Measurements from ENCODE around the gene MACROD2. TPM values are rescaled to one million over a fixed set of nuclear protein-coding genes. Genes with fewer than 3 reads are reported as not detected.

The MACROD2 gene
- total and polyA plus RNA-seq, 9 donors = 2.0 to 4.9 (median 3.1) TPM

DNA sequence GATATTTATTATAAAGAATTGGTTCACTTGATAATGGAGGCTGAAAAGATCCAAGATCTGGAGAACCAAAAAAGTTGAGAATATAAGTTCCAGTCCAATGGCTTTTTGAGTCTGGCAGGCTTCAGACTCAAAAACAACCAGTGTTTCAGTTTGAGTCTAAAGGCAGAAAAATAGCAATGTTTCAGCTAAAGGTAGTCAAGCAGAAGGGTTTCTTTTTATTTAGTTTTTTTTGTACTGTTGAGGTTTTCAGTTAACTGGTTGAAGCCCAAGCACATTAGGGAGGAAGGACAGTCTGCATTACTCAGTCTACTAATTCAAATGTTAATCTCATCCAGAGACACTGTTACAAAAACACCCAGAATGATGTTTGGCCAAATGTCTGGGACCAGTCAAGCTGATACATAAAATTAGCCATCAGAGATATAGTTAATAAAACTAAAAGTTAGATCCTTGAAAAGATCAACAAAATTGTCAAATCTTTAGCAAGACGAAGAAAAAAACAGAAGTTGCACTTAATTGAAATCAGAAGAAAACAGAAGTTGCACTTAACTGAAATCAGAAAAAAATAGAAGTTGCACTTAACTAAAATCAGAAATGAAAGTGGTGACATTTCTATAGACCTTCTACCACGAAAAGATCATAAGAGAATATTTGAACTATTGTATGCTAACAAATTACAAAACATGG is 1322.4 kb downstream of the MACROD2 start:
- no peak for DNase-seq
- Histone ChIP-seq H3K4me3 (ENCODE audit: low read length) (no peak overlapping the region), H3K36me3 (ENCODE audit: control insufficient read depth, insufficient read depth, low read length) (no peaks in the 10 kb centered on the region), H3K27me3 (ENCODE audit: control insufficient read depth, insufficient read depth, low read length) (no peaks in the 10 kb centered on the region), H3K27ac (ENCODE audit: low read length) (no peak overlapping the region), H3K4me1 (ENCODE audit: control insufficient read depth, insufficient read depth, low read length) (no peaks in the 10 kb centered on the region), H3K9me3 (replicated peaks; ENCODE audit: control insufficient read depth, low read depth, low read length) (no peaks in the 10 kb centered on the region)
- no CpG with 5 or more reads among the region's 2 CpGs for WGBS (ENCODE audit: insufficient coverage)

DNA sequence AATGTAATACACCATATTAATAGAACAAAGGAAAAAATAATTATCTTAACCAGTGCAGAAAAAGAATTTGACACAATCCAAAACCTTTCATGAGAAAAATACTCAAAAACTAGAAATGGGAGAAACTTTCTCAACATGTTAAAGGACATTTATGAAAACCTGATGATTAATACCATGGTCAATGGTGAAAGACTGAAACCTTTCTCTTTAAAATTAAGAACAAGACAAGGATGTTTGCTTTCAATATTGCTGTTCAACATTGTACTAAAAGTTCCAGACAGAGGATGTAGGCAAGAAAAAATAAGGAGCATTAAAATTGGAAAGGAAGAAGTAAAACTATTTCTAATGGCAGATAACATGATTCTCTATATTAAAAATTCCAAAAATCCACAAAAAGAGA is 1323.4 kb downstream of the MACROD2 start:
- H3K9me3 ChIP-seq (replicated peaks; ENCODE audit: control insufficient read depth, low read depth, low read length) = no peaks in the 10 kb centered on the region
- no peaks in the 10 kb centered on the region for H3K36me3 ChIP-seq (ENCODE audit: control insufficient read depth, insufficient read depth, low read length)
- no peaks in the 10 kb centered on the region for H3K4me1 ChIP-seq (ENCODE audit: control insufficient read depth, insufficient read depth, low read length)
- no peak for DNase-seq
- H3K4me3 ChIP-seq (ENCODE audit: low read length) = no peak overlapping the region
- no peak overlapping the region for H3K27ac ChIP-seq (ENCODE audit: low read length)
- H3K27me3 ChIP-seq (ENCODE audit: control insufficient read depth, insufficient read depth, low read length) = no peaks in the 10 kb centered on the region

DNA sequence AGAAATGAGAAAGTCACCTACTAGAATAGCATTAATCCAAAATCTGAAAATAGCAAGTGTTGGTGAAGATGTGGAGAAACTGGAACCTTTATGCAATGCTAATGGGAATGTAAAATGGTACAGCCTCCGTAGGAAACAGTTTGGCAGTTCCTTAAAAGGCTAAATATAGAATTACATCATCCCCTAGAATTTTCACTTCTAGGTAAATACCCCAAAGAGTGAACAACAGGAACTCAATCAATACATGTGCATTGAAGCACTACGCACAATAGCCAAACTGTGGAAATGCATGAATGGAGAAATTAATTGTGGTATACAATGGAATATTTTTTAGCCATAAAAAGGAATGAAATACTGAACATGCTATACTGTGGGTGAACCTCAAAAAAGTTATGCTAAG is 1324.1 kb downstream of the MACROD2 start:
- H3K36me3 ChIP-seq (ENCODE audit: control insufficient read depth, insufficient read depth, low read length) = no peaks in the 10 kb centered on the region
- no peak for DNase-seq
- WGBS (ENCODE audit: insufficient coverage) = no CpG with 5 or more reads among the region's 2 CpGs

DNA sequence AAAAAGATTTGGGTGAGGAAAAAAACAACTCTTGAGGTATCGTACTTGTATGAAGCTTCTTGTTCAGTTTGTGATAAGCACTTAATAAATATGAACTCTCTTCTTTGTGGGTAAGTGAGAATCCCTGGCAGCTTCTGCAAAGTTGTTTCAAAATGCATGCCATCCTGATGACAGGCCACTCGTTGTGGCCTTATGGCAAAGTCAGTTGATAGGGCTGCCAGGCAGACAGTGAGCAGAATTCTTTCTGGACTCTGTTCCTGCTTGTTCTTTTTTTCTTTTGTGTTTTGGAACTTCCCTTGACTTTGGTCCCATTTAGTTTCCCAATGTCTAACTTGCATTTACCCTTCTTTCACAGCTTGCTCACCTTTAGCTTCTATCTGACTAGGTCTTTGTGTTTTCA is 1325.6 kb downstream of the MACROD2 start:
- 75% methylated on average over 1 of the region's 2 CpGs for WGBS (ENCODE audit: insufficient coverage)

More for the DNA sequence above, 1324.1 kb downstream of the MACROD2 start:
- H3K27ac ChIP-seq (ENCODE audit: low read length) = no peak overlapping the region
- H3K27me3 ChIP-seq (ENCODE audit: control insufficient read depth, insufficient read depth, low read length) = no peaks in the 10 kb centered on the region
- H3K4me1 ChIP-seq (ENCODE audit: control insufficient read depth, insufficient read depth, low read length) = no peaks in the 10 kb centered on the region
- no peak overlapping the region for H3K4me3 ChIP-seq (ENCODE audit: low read length)
- no peaks in the 10 kb centered on the region for H3K9me3 ChIP-seq (replicated peaks; ENCODE audit: control insufficient read depth, low read depth, low read length)

DNA sequence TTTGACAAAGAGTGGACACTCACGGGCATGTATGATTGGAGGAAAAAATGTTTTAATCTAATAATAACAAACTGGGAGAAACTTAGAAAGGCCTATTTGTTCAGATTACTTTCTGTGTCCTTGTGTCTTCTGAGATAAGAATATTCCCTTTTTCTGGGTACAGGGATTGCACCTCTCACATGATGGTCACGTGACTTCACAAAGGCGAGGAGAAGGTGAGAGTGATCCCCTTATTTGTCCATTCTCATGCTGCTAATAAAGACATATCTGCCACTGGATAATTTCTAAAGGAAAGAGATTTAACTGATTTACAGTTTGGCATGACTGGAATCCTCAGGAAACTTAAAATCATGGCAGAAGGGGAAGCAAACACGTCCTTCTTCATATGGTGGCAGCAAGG is 1331.8 kb downstream of the MACROD2 start:
- no peak overlapping the region for H3K27ac ChIP-seq (ENCODE audit: low read length)
- no peaks in the 10 kb centered on the region for H3K36me3 ChIP-seq (ENCODE audit: control insufficient read depth, insufficient read depth, low read length)
- no peak overlapping the region for H3K4me3 ChIP-seq (ENCODE audit: low read length)
- no peak for DNase-seq
- WGBS (ENCODE audit: insufficient coverage) = 100% methylated on average over 1 of the region's 4 CpGs
- no peaks in the 10 kb centered on the region for H3K9me3 ChIP-seq (replicated peaks; ENCODE audit: control insufficient read depth, low read depth, low read length)
- H3K4me1 ChIP-seq (ENCODE audit: control insufficient read depth, insufficient read depth, low read length) = no peaks in the 10 kb centered on the region
- no peaks in the 10 kb centered on the region for H3K27me3 ChIP-seq (ENCODE audit: control insufficient read depth, insufficient read depth, low read length)

More for the DNA sequence above, 1325.6 kb downstream of the MACROD2 start:
- Histone ChIP-seq H3K4me3 (ENCODE audit: low read length) (no peak overlapping the region), H3K9me3 (replicated peaks; ENCODE audit: control insufficient read depth, low read depth, low read length) (no peaks in the 10 kb centered on the region), H3K27ac (ENCODE audit: low read length) (no peak overlapping the region), H3K36me3 (ENCODE audit: control insufficient read depth, insufficient read depth, low read length) (no peaks in the 10 kb centered on the region), H3K4me1 (ENCODE audit: control insufficient read depth, insufficient read depth, low read length) (no peaks in the 10 kb centered on the region), H3K27me3 (ENCODE audit: control insufficient read depth, insufficient read depth, low read length) (no peaks in the 10 kb centered on the region)
- no peak for DNase-seq

DNA sequence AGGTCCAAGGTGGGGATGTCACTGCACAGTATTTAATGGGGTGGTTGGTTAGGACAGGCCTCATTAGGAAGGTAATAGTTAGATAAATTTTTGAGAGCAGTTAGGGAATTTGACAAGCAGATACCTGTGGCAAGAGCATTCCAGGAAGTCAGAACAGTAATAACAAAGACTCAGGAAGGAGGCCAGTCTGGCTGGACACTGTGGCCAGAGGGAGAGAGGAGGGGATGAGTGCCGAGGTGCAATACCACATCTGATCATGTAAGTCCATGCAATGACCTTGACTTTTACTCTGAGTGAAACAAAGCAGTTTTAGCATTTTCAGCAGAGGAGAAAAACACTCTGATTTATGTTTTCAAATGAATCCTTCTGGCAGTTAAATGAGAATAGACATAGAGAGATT is 1332.8 kb downstream of the MACROD2 start:
- H3K4me3 ChIP-seq (ENCODE audit: low read length) = no peak overlapping the region
- H3K27me3 ChIP-seq (ENCODE audit: control insufficient read depth, insufficient read depth, low read length) = no peaks in the 10 kb centered on the region
- WGBS (ENCODE audit: insufficient coverage) = no CpG with 5 or more reads among the region's 1 CpG
- H3K36me3 ChIP-seq (ENCODE audit: control insufficient read depth, insufficient read depth, low read length) = no peaks in the 10 kb centered on the region
- H3K27ac ChIP-seq (ENCODE audit: low read length) = no peak overlapping the region
- H3K4me1 ChIP-seq (ENCODE audit: control insufficient read depth, insufficient read depth, low read length) = no peaks in the 10 kb centered on the region
- H3K9me3 ChIP-seq (replicated peaks; ENCODE audit: control insufficient read depth, low read depth, low read length) = no peaks in the 10 kb centered on the region
- DNase-seq = no peak

DNA sequence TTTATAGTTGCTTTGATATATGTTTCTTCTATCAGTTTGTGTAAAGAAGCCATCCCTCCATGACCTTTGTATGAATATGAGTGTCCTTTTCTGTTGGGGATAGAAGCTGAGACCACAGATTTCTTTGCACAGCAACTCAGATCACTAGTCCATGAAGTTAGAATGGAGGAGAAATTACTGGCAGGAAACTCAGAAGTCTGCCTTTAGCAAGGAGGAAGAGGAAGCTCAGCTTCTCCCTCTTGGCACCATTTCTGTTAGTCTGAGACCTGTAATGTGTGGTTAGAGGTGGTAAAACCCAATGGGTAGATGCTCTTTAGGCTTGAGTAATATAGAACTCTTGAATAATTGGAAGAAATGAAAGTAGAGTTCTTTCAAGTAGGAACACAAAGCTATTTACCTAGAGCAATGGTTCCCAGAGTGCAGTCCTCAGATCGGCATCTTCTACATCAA is 1337.4 kb downstream of the MACROD2 start:
- Histone ChIP-seq H3K27me3 (ENCODE audit: control insufficient read depth, insufficient read depth, low read length) (no peaks in the 10 kb centered on the region), H3K4me3 (ENCODE audit: low read length) (no peak overlapping the region), H3K9me3 (replicated peaks; ENCODE audit: control insufficient read depth, low read depth, low read length) (no peaks in the 10 kb centered on the region), H3K36me3 (ENCODE audit: control insufficient read depth, insufficient read depth, low read length) (no peaks in the 10 kb centered on the region), H3K4me1 (ENCODE audit: control insufficient read depth, insufficient read depth, low read length) (no peaks in the 10 kb centered on the region), H3K27ac (ENCODE audit: low read length) (no peak overlapping the region)
- WGBS (ENCODE audit: insufficient coverage) = no CpG with 5 or more reads among the region's 1 CpG
- no peak for DNase-seq

DNA sequence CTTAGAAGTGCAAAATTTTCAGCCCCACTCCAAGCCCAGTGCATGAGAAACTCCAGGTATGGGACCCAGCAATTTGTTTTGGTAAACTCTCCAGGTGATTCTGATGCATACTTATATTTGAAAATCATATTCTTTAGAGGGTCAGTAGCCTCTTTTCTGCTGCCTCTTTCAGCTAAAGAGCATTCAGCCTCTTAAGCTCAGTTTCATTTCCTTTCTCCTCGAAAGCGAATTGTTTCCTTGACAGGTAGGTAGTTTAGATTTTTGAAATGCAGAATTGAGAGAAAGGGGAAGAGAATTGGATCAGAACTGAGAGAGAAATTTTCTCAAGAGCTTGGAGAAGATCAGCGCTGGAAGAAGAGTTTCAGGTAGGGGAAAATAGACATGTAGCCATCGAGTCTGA is 1337.9 kb downstream of the MACROD2 start:
- DNase-seq = no peak
- H3K27me3 ChIP-seq (ENCODE audit: control insufficient read depth, insufficient read depth, low read length) = no peaks in the 10 kb centered on the region
- no peak overlapping the region for H3K4me3 ChIP-seq (ENCODE audit: low read length)
- H3K9me3 ChIP-seq (replicated peaks; ENCODE audit: control insufficient read depth, low read depth, low read length) = no peaks in the 10 kb centered on the region
- no peak overlapping the region for H3K27ac ChIP-seq (ENCODE audit: low read length)
- H3K4me1 ChIP-seq (ENCODE audit: control insufficient read depth, insufficient read depth, low read length) = no peaks in the 10 kb centered on the region
- H3K36me3 ChIP-seq (ENCODE audit: control insufficient read depth, insufficient read depth, low read length) = no peaks in the 10 kb centered on the region
- WGBS (ENCODE audit: insufficient coverage) = 86% methylated on average over 1 of the region's 4 CpGs

DNA sequence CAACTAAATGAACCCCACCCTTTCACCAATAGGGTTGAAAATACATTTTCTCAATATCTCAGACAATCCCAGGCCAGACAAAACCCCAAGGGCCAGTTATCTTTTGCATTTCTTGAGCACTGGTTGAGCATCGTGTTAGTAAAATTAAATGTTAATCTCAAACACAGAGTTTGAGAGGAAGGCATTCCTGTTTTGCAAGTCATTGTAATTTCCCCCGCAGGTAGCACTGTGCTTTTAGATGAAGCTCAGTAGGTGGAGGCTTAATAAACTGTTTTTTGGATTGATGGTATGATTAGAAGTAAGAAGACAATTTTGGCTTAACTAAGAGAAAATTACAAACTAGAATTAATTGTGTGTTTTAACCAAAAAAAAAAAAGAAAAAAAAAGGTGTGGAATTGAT is 1340.7 kb downstream of the MACROD2 start:
- 67% methylated on average over 1 of the region's 2 CpGs for WGBS (ENCODE audit: insufficient coverage)
- H3K4me3 ChIP-seq (ENCODE audit: low read length) = no peak overlapping the region
- no peaks in the 10 kb centered on the region for H3K4me1 ChIP-seq (ENCODE audit: control insufficient read depth, insufficient read depth, low read length)
- DNase-seq = no peak
- H3K27me3 ChIP-seq (ENCODE audit: control insufficient read depth, insufficient read depth, low read length) = no peaks in the 10 kb centered on the region
- H3K27ac ChIP-seq (ENCODE audit: low read length) = no peak overlapping the region
- no peaks in the 10 kb centered on the region for H3K9me3 ChIP-seq (replicated peaks; ENCODE audit: control insufficient read depth, low read depth, low read length)
- H3K36me3 ChIP-seq (ENCODE audit: control insufficient read depth, insufficient read depth, low read length) = no peaks in the 10 kb centered on the region

DNA sequence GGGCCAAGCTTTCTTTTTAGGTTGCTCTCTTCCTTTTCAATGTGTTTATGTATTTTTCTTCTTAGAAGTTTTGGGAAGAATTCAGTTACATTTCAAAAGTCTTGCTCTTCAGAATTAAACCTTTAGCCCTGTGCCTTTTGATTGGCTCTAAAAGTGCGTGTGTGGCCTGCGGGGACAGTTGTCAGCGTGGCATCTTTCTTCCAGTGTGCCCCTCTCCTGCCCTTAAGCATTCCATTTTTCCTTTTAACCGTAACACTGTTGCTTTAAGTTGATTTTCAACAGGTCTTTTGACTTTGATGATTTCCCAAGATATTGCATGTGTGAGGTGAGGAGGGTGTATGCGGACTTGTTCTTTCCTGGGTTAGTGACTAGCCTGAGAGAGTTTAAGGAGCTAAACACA is 1341.2 kb downstream of the MACROD2 start:
- Histone ChIP-seq H3K4me1 (ENCODE audit: control insufficient read depth, insufficient read depth, low read length) (no peaks in the 10 kb centered on the region), H3K36me3 (ENCODE audit: control insufficient read depth, insufficient read depth, low read length) (no peaks in the 10 kb centered on the region), H3K27me3 (ENCODE audit: control insufficient read depth, insufficient read depth, low read length) (no peaks in the 10 kb centered on the region), H3K27ac (ENCODE audit: low read length) (no peak overlapping the region), H3K4me3 (ENCODE audit: low read length) (no peak overlapping the region), H3K9me3 (replicated peaks; ENCODE audit: control insufficient read depth, low read depth, low read length) (no peaks in the 10 kb centered on the region)
- no peak for DNase-seq
- WGBS (ENCODE audit: insufficient coverage) = 89% methylated on average over 3 of the region's 5 CpGs

DNA sequence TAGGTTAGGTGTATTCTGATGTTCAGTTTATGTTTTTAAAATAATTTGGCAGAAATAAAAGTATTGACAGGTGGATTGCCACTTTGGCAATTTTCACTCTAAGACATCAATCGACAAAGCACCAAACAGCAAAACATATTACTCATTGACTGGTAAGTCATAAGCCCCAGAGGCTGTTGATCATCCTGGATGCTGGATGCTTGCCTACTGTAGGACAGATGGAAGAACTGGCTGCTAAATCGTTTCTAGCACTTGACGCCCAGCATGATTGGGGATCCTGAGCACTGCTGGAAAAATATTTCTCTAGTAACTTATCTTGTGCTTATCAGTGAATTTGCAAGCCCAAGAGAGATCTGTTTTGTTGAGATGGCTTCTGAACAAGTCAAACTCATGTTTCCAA is 1343.9 kb downstream of the MACROD2 start:
- Histone ChIP-seq H3K36me3 (ENCODE audit: control insufficient read depth, insufficient read depth, low read length) (no peaks in the 10 kb centered on the region), H3K27ac (ENCODE audit: low read length) (no peak overlapping the region), H3K9me3 (replicated peaks; ENCODE audit: control insufficient read depth, low read depth, low read length) (no peaks in the 10 kb centered on the region), H3K4me3 (ENCODE audit: low read length) (no peak overlapping the region), H3K4me1 (ENCODE audit: control insufficient read depth, insufficient read depth, low read length) (no peaks in the 10 kb centered on the region), H3K27me3 (ENCODE audit: control insufficient read depth, insufficient read depth, low read length) (no peaks in the 10 kb centered on the region)
- DNase-seq = peak; percentile 39
- WGBS (ENCODE audit: insufficient coverage) = no CpG with 5 or more reads among the region's 3 CpGs
